ENCODE results near the gene PTCSC3.

PTCSC3 gene

DNA sequence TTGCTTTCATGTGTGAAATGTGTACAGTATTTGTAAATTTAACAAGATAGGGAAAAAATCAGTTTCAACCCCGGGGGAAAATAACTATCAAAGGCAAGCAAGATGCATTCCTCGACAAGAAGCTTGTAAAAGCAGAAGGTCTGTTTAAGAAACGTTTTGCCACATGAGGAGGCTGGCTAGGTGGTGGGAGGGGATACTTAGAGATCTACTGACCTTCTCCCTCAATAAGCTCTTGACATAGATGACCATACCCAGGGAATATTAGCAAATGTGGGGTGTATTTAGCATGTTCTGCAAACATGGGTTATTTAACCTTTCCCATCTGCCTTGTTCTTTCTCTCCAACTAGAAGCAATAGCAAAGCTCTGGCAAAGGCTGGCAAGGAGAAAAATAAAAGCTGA, 4.9 kb downstream of the PTCSC3 start:
- no peaks in the 10 kb centered on the region for H3K9me3 ChIP-seq (replicated peaks; ENCODE audit: low read length)
- H3K4me3 ChIP-seq (ENCODE audit: low read length) = no peak overlapping the region
- H3K4me2 ChIP-seq (ENCODE audit: low read length) = no peak overlapping the region
- no peak overlapping the region for H3K9ac ChIP-seq (ENCODE audit: low read depth, low read length)
- H3K36me3 ChIP-seq (ENCODE audit: insufficient read depth, low read length) = no peaks in the 10 kb centered on the region
- peaks cover 3% of the 10 kb centered on the region for H3K27me3 ChIP-seq (ENCODE audit: control insufficient read depth, insufficient read depth, low read length)
- H3K4me1 ChIP-seq (ENCODE audit: control insufficient read depth, insufficient read depth, low read length) = no peaks in the 10 kb centered on the region

- Histone ChIP-seq H3K36me3 (ENCODE audit: insufficient read depth, low read length) (no peaks in the 10 kb centered on the region), H3K4me3 (ENCODE audit: low read length) (no peak overlapping the region), H3K4me2 (ENCODE audit: low read length) (no peak overlapping the region), H3K9me3 (replicated peaks; ENCODE audit: low read length) (no peaks in the 10 kb centered on the region), H3K4me1 (ENCODE audit: control insufficient read depth, insufficient read depth, low read length) (no peaks in the 10 kb centered on the region), H3K27me3 (ENCODE audit: control insufficient read depth, insufficient read depth, low read length) (peaks cover 3% of the 10 kb centered on the region), H3K9ac (ENCODE audit: low read depth, low read length) (no peak overlapping the region)
These were observed 9.1 kb downstream of the PTCSC3 start for GRCh38 chr14:36167431-36167830.

DNA sequence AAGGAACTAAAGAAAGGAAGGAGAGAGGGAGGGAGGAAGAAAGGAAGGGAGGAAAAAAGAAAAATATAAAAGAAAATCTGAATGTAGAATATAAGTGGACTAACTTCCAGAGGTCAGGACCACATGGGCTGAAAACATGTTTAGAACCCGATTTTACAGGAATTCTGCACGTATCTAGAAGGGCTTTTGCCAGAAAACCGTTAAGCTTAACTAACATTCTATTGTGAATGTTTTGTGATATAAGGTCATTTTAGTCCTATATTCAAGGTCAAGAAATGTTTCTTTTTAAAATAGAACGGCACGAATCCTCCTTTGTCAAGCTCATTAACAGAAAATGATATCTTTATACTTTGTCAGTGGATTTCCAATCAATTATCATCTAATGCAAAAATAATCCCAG, 13.1 kb downstream of the PTCSC3 start:
- no peaks in the 10 kb centered on the region for H3K36me3 ChIP-seq (ENCODE audit: insufficient read depth, low read length)
- no peaks in the 10 kb centered on the region for H3K9me3 ChIP-seq (replicated peaks; ENCODE audit: low read length)
- H3K4me3 ChIP-seq (ENCODE audit: low read length) = no peak overlapping the region
- no peaks in the 10 kb centered on the region for H3K4me1 ChIP-seq (ENCODE audit: control insufficient read depth, insufficient read depth, low read length)
- H3K9ac ChIP-seq (ENCODE audit: low read depth, low read length) = no peak overlapping the region
- H3K27me3 ChIP-seq (ENCODE audit: control insufficient read depth, insufficient read depth, low read length) = no peaks in the 10 kb centered on the region
- H3K4me2 ChIP-seq (ENCODE audit: low read length) = no peak overlapping the region

GRCh38 chr14:36162267-36162666, 14.3 kb downstream of the PTCSC3 start:
- H3K4me2 ChIP-seq (ENCODE audit: low read length) = no peak overlapping the region
- no peak overlapping the region for H3K4me3 ChIP-seq (ENCODE audit: low read length)
- H3K27me3 ChIP-seq (ENCODE audit: control insufficient read depth, insufficient read depth, low read length) = no peaks in the 10 kb centered on the region
- no peak overlapping the region for H3K9ac ChIP-seq (ENCODE audit: low read depth, low read length)
- no peaks in the 10 kb centered on the region for H3K36me3 ChIP-seq (ENCODE audit: insufficient read depth, low read length)
- no peaks in the 10 kb centered on the region for H3K9me3 ChIP-seq (replicated peaks; ENCODE audit: low read length)
- H3K4me1 ChIP-seq (ENCODE audit: control insufficient read depth, insufficient read depth, low read length) = no peaks in the 10 kb centered on the region

DNA sequence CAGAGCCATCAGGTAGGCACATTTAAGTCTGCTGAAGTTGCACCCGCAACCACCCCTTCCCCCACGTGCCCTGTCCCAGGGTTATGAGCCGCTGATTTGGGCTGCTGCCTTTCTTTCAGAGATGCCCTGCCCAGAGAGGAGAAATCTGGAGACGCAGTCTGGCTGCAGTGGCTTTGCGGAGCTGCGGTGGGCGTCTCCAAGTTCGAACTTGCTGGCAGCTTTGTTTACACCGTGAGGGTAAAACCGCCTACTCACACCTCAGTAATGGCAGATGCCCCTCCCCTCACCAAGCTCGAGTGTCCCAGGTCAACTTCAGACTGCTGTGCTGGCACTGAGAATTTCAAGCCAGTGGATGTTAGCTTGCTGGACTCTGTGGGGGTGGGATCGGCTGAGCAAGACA, 14.7 kb downstream of the PTCSC3 start:
- Histone ChIP-seq H3K36me3 (ENCODE audit: insufficient read depth, low read length) (no peaks in the 10 kb centered on the region), H3K27me3 (ENCODE audit: control insufficient read depth, insufficient read depth, low read length) (no peaks in the 10 kb centered on the region), H3K4me2 (ENCODE audit: low read length) (no peak overlapping the region), H3K4me3 (ENCODE audit: low read length) (no peak overlapping the region), H3K9ac (ENCODE audit: low read depth, low read length) (no peak overlapping the region), H3K9me3 (replicated peaks; ENCODE audit: low read length) (no peaks in the 10 kb centered on the region), H3K4me1 (ENCODE audit: control insufficient read depth, insufficient read depth, low read length) (no peaks in the 10 kb centered on the region)

GRCh38 chr14:36151335-36151734, 25.2 kb downstream of the PTCSC3 start:
- Histone ChIP-seq H3K9ac (ENCODE audit: low read depth, low read length) (no peak overlapping the region), H3K4me2 (ENCODE audit: low read length) (no peak overlapping the region), H3K9me3 (replicated peaks; ENCODE audit: low read length) (no peaks in the 10 kb centered on the region), H3K36me3 (ENCODE audit: insufficient read depth, low read length) (no peaks in the 10 kb centered on the region), H3K4me1 (ENCODE audit: control insufficient read depth, insufficient read depth, low read length) (no peaks in the 10 kb centered on the region), H3K27me3 (ENCODE audit: control insufficient read depth, insufficient read depth, low read length) (no peaks in the 10 kb centered on the region), H3K4me3 (ENCODE audit: low read length) (no peak overlapping the region)

DNA sequence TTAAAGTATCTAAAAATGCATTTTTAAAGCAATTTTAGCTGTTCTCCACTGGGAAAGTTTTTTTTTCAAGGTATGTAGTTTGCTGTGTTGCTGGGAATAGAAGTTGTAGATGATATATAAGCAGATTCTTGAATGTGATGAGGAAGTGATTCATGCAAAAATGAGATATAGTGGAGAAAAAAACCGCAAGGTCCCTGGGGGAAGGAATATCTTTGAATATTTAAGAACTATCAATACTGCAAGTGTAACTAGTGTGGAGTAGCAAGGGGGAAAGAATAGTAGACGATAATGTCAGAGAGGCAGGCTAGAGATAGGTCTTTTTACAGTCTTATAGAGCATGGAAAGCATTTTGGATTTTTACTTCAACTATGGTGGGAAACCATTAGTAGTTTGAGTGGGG, 42.5 kb downstream of the PTCSC3 start:
- Histone ChIP-seq H3K9me3 (replicated peaks; ENCODE audit: low read length) (no peaks in the 10 kb centered on the region), H3K4me2 (ENCODE audit: low read length) (no peak overlapping the region), H3K36me3 (ENCODE audit: insufficient read depth, low read length) (no peaks in the 10 kb centered on the region), H3K27me3 (ENCODE audit: control insufficient read depth, insufficient read depth, low read length) (no peaks in the 10 kb centered on the region), H3K4me1 (ENCODE audit: control insufficient read depth, insufficient read depth, low read length) (no peaks in the 10 kb centered on the region), H3K4me3 (ENCODE audit: low read length) (no peak overlapping the region), H3K9ac (ENCODE audit: low read depth, low read length) (no peak overlapping the region)

DNA sequence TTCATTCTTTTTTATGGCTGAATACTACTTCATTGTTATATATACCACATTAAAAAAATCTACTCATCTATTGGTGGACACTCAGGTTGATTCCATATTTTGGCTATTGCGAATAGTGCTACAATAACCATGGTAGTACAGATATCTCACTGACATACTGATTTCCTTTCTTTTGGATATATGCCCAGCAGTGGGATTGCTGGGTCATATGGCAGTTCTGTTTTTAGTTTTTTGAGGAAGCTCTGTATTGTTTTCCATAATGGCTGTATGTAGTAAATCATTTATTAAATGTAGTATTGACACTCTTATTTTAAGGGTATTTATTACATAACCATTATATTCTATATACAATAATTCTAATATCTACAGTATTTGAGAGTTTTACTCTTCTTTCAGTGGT, 43.7 kb downstream of the PTCSC3 start:
- Histone ChIP-seq H3K4me2 (ENCODE audit: low read length) (no peak overlapping the region), H3K36me3 (ENCODE audit: insufficient read depth, low read length) (no peaks in the 10 kb centered on the region), H3K9me3 (replicated peaks; ENCODE audit: low read length) (no peaks in the 10 kb centered on the region), H3K4me3 (ENCODE audit: low read length) (no peak overlapping the region), H3K4me1 (ENCODE audit: control insufficient read depth, insufficient read depth, low read length) (no peaks in the 10 kb centered on the region), H3K27me3 (ENCODE audit: control insufficient read depth, insufficient read depth, low read length) (no peaks in the 10 kb centered on the region), H3K9ac (ENCODE audit: low read depth, low read length) (no peak overlapping the region)

GRCh38 chr14:36130186-36130585, 46.3 kb downstream of the PTCSC3 start:
- no peak overlapping the region for H3K9ac ChIP-seq (ENCODE audit: low read depth, low read length)
- H3K4me2 ChIP-seq (ENCODE audit: low read length) = no peak overlapping the region
- no peaks in the 10 kb centered on the region for H3K36me3 ChIP-seq (ENCODE audit: insufficient read depth, low read length)
- no peaks in the 10 kb centered on the region for H3K27me3 ChIP-seq (ENCODE audit: control insufficient read depth, insufficient read depth, low read length)
- H3K4me3 ChIP-seq (ENCODE audit: low read length) = no peak overlapping the region
- no peaks in the 10 kb centered on the region for H3K9me3 ChIP-seq (replicated peaks; ENCODE audit: low read length)
- H3K4me1 ChIP-seq (ENCODE audit: control insufficient read depth, insufficient read depth, low read length) = no peaks in the 10 kb centered on the region

DNA sequence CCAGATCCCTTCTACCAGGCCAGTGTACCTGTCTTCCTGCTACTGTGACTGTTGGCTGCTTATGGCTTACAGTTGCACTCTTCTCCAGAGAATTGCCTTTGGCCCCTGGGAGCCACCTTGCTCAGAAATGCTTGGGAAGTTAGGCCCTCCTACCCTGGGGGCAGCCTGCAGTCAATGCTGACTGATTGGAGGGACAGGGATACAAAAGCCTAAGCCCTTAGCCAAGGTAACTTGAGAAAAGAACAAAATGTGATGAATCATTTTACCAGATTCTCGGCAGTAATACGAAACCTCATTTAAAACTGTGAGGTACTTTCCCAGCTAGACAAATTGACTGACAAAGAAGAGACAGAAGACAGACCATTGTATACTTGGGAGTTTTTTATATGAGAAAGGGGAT, 47.3 kb downstream of the PTCSC3 start:
- no peak overlapping the region for H3K4me3 ChIP-seq (ENCODE audit: low read length)
- H3K36me3 ChIP-seq (ENCODE audit: insufficient read depth, low read length) = no peaks in the 10 kb centered on the region
- H3K4me2 ChIP-seq (ENCODE audit: low read length) = no peak overlapping the region
- no peaks in the 10 kb centered on the region for H3K9me3 ChIP-seq (replicated peaks; ENCODE audit: low read length)
- no peaks in the 10 kb centered on the region for H3K4me1 ChIP-seq (ENCODE audit: control insufficient read depth, insufficient read depth, low read length)
- H3K27me3 ChIP-seq (ENCODE audit: control insufficient read depth, insufficient read depth, low read length) = no peaks in the 10 kb centered on the region
- no peak overlapping the region for H3K9ac ChIP-seq (ENCODE audit: low read depth, low read length)

DNA sequence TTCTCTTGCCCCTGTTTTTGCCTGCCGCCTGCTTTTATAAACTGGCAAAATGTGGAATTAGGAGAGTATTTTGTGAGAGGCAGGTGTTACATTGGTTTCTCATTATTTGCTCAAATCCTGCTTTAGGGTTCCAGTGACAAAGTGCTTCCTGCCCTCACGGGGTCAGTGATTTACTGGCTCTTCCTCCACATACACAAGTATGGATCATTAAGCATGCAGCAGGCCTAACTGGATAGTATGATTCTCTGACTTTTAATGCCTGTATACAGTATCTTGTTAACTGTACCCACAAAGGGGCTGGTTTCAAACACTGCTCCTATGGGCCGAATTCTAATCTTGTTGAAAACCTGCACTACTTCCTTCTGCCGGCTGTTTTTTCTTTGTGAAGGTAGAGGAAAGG, 63.2 kb downstream of the PTCSC3 start:
- Histone ChIP-seq H3K4me1 (ENCODE audit: control insufficient read depth, insufficient read depth, low read length) (no peaks in the 10 kb centered on the region), H3K9me3 (replicated peaks; ENCODE audit: low read length) (no peaks in the 10 kb centered on the region), H3K4me2 (ENCODE audit: low read length) (no peak overlapping the region), H3K27me3 (ENCODE audit: control insufficient read depth, insufficient read depth, low read length) (no peaks in the 10 kb centered on the region), H3K9ac (ENCODE audit: low read depth, low read length) (no peak overlapping the region), H3K36me3 (ENCODE audit: insufficient read depth, low read length) (no peaks in the 10 kb centered on the region), H3K4me3 (ENCODE audit: low read length) (no peak overlapping the region)

DNA sequence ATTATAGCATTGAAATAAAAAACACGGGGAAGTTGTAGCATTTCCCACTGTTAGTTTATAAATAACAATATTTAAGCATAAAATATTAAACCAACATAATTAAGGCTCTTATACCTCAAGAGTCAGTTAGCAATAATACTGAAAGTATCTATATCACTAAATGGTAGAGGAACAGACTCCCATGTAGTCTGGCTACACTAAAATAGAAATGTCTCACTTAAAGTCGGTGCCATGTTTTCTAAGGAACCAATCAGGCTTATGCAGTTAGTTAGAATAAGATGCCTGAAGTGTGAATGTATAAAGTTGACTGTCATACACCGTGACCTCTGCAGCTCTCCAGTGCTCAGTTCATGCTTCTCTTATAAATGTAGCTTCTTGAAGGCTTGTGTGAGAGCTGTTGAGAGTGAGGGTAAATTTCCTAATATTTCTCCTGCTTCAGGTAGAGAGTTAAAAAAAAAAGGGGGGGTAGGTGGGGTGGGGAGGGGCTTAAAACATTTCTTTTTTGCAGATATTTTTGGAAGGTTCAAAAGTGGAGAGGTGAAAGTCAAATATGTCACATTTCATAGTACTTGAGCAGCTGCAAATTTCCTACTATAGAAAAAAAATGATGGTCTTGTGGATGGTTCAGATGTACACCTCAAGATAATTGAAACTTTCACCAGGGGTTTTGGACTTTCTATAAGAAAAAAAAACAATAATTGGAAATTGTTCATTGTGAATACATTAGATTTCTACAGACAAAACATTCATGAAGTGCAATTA, 64.5 kb downstream of the PTCSC3 start:
- H3K9ac ChIP-seq (ENCODE audit: low read depth, low read length) = no peak overlapping the region
- no peaks in the 10 kb centered on the region for H3K4me1 ChIP-seq (ENCODE audit: control insufficient read depth, insufficient read depth, low read length)

More for the DNA sequence above, 64.5 kb downstream of the PTCSC3 start:
- Histone ChIP-seq H3K27me3 (ENCODE audit: control insufficient read depth, insufficient read depth, low read length) (no peaks in the 10 kb centered on the region), H3K4me2 (ENCODE audit: low read length) (no peak overlapping the region), H3K4me3 (ENCODE audit: low read length) (no peak overlapping the region), H3K36me3 (ENCODE audit: insufficient read depth, low read length) (no peaks in the 10 kb centered on the region), H3K9me3 (replicated peaks; ENCODE audit: low read length) (no peaks in the 10 kb centered on the region)

Measured in skeletal muscle satellite cell (primary cell).